IMR-90 (cell line): ENCODE data around the gene CFAP70. TPM values are rescaled to one million over a fixed set of nuclear protein-coding genes. Genes with fewer than 3 reads are reported as not detected.

Source experiments
- ATAC-seq: fragments of 200-7000 bp; cut with Tn5 transposase; 2 replicates; pipeline ENCODE4 v1.9.1; 2020; ENCODE audit warnings: low read depth, mild to moderate bottlenecking, moderate library complexity
- BruUV-seq: library from RNA; stranded (reverse); fragments of 400-500 nt; replicated peaks from 2 replicates; lab custom pipeline; 2021; lab: Mats Ljungman, UMichigan
- CTCF ChIA-PET: fragments of 300-600 bp; formaldehyde crosslinking; extraction: SDS; loops from one replicate; lab custom pipeline; 2021; ENCODE audit warnings: antibody characterized with exemption; lab: Yijun Ruan, JAX
- POLR2A ChIA-PET: fragments of 300-600 bp; sonication (Branson Sonifier 250); formaldehyde crosslinking; loops from one replicate; lab custom pipeline; 2022; ENCODE audit warnings: antibody characterized with exemption; ENCODE audit not compliant: unreplicated experiment; lab: Charles Lee
- DNase-seq: peaks from one replicate; pipeline ENCODE4 v3.0.0; 2013
- H2AFZ ChIP-seq: replicated peaks from 2 replicates; pipeline ENCODE3; 2013; ENCODE audit warnings: low read length, mild to moderate bottlenecking; ENCODE audit not compliant: poor library complexity
- H2AK5ac ChIP-seq: 2 replicates; pipeline ENCODE4 v1.6.1; 2013; ENCODE audit warnings: low read depth, low read length, inconsistent platforms
- H2AK9ac ChIP-seq: replicated peaks from 2 replicates; pipeline ENCODE3; 2013; ENCODE audit warnings: mild to moderate bottlenecking, low read depth, low read length, moderate library complexity; ENCODE audit not compliant: poor library complexity
- H2BK120ac ChIP-seq: 2 replicates; pipeline ENCODE4 v1.6.1; 2013; ENCODE audit warnings: low read depth, low read length, inconsistent platforms
- H2BK15ac ChIP-seq: 3 replicates; pipeline ENCODE4 v1.6.1; 2013; ENCODE audit warnings: low read depth, low read length, inconsistent platforms
- H2BK20ac ChIP-seq: 2 replicates; pipeline ENCODE4 v1.6.1; 2013; ENCODE audit warnings: low read depth, mild to moderate bottlenecking, inconsistent platforms, low read length, moderate library complexity
- H2BK5ac ChIP-seq: 2 replicates; pipeline ENCODE4 v1.6.1; 2013; ENCODE audit warnings: mild to moderate bottlenecking, low read depth, low read length, inconsistent platforms; ENCODE audit not compliant: poor library complexity, severe bottlenecking
- H3K14ac ChIP-seq: replicated peaks from 2 replicates; pipeline ENCODE4 v1.6.1; 2013; ENCODE audit warnings: low read depth, low read length, inconsistent platforms
- H3K18ac ChIP-seq: 2 replicates; pipeline ENCODE4 v1.6.1; 2013; ENCODE audit warnings: low read depth, low read length, control low read depth
- H3K23ac ChIP-seq: 2 replicates; pipeline ENCODE4 v1.6.1; 2013; ENCODE audit warnings: low read depth, low read length, inconsistent platforms
- H3K27ac ChIP-seq: 2 replicates; pipeline ENCODE4 v1.5.1; 2013; ENCODE audit warnings: mild to moderate bottlenecking, control low read depth, low read length; ENCODE audit not compliant: insufficient read depth
- H3K27me3 ChIP-seq: 2 replicates; pipeline ENCODE4 v1.6.1; 2013; ENCODE audit warnings: low read length; ENCODE audit not compliant: control insufficient read depth, insufficient read depth
- H3K36me3 ChIP-seq: 2 replicates; pipeline ENCODE4 v1.6.1; 2013; ENCODE audit warnings: low read length, mixed read lengths; ENCODE audit not compliant: control insufficient read depth, insufficient read depth
- H3K4ac ChIP-seq: 2 replicates; pipeline ENCODE4 v1.6.1; 2013; ENCODE audit warnings: low read depth, low read length, inconsistent platforms
- H3K4me1 ChIP-seq: 2 replicates; pipeline ENCODE4 v1.6.1; 2013; ENCODE audit warnings: low read length, mixed read lengths; ENCODE audit not compliant: control insufficient read depth, insufficient read depth
- H3K4me2 ChIP-seq: 2 replicates; pipeline ENCODE4 v1.6.1; 2013; ENCODE audit warnings: low read depth, mild to moderate bottlenecking, control low read depth, low read length, moderate library complexity
- H3K4me3 ChIP-seq: 2 replicates; pipeline ENCODE4 v1.5.1; 2013; ENCODE audit warnings: low read depth, mild to moderate bottlenecking, control low read depth, low read length, moderate library complexity; ENCODE audit not compliant: insufficient read depth
- H3K56ac ChIP-seq: 2 replicates; pipeline ENCODE4 v1.6.1; 2013; ENCODE audit warnings: low read length, inconsistent platforms; ENCODE audit not compliant: insufficient read depth; ENCODE audit errors: extremely low read depth
- H3K79me1 ChIP-seq, 2 experiments: 2 replicates each; pipeline ENCODE4 v1.6.1; 2013; ENCODE audit warnings: low read length in 2 of 2, inconsistent platforms in 1 of 2, low read depth in 1 of 2
- H3K9ac ChIP-seq: 2 replicates; pipeline ENCODE4 v1.6.1; 2013; ENCODE audit warnings: low read depth, low read length, control low read depth
- H3K9me1 ChIP-seq: 2 replicates; pipeline ENCODE4 v1.6.1; 2013; ENCODE audit warnings: low read length, inconsistent platforms; ENCODE audit not compliant: insufficient read depth
- H3K9me3 ChIP-seq: 2 replicates; pipeline ENCODE4 v1.6.1; 2013; ENCODE audit warnings: low read length; ENCODE audit not compliant: control insufficient read depth, insufficient read depth
- H4K20me1 ChIP-seq: 2 replicates; pipeline ENCODE4 v1.6.1; 2013; ENCODE audit warnings: low read length, inconsistent platforms; ENCODE audit not compliant: insufficient read depth
- H4K5ac ChIP-seq: 2 replicates; pipeline ENCODE4 v1.6.1; 2013; ENCODE audit warnings: mild to moderate bottlenecking, low read depth, low read length, control low read depth
- H4K8ac ChIP-seq, 2 experiments: 2 replicates each; pipeline ENCODE4 v1.6.1; 2013; ENCODE audit warnings: low read depth in 2 of 2, low read length in 2 of 2, control low read depth in 1 of 2, inconsistent platforms in 1 of 2
- H4K91ac ChIP-seq: 2 replicates; pipeline ENCODE4 v1.6.1; 2013; ENCODE audit warnings: low read depth, low read length, inconsistent platforms; ENCODE audit not compliant: insufficient read depth
- ELK1 ChIP-seq: fragments of 150-350 bp; IDR thresholded peaks from 2 replicates; pipeline ENCODE4 v1.6.1; 2016; ENCODE audit warnings: low read depth, mild to moderate bottlenecking, low read length, moderate library complexity, borderline replicate concordance
- RCOR1 ChIP-seq: IDR thresholded peaks from 2 replicates; pipeline ENCODE4 v1.6.1; 2012; ENCODE audit warnings: mild to moderate bottlenecking, low read length, improper control_type of control experiment; ENCODE audit not compliant: insufficient replicate concordance
- USF2 ChIP-seq: fragments of 150-350 bp; IDR thresholded peaks from 2 replicates; pipeline ENCODE4 v1.6.1; 2017; ENCODE audit warnings: mild to moderate bottlenecking, antibody characterized with exemption, low read length, low read depth
- WGBS, 2 experiments: methylation state at CpG; one replicate each; pipeline versions ENCODE4 v1.1.5 to v1.1.7; 2013; ENCODE audit warnings: missing lambda C conversion rate in 2 of 2; ENCODE audit not compliant: insufficient read length in 1 of 2; ENCODE audit errors: extremely low coverage in 2 of 2; 5-methylcytosine and 5-hydroxymethylcytosine counted together
- dilution Hi-C: fragments of 300-500 bp; cut with HindIII; formaldehyde crosslinking; loops from one replicate; pipeline ENCODE4 v1.14.3; 2018; ENCODE audit warnings: low sequenced_read_pairs; ENCODE audit not compliant: unreplicated experiment
- in situ Hi-C: fragments of 300-500 bp; cut with MboI; formaldehyde crosslinking; loops from 3 replicates; pipeline ENCODE4 v1.14.3; 2019; ENCODE audit warnings: low sequenced_read_pairs, inconsistent platforms, mixed read lengths
- intact Hi-C: fragments of 100-400 bp; cut with micrococcal nuclease; formaldehyde crosslinking; loops from 2 replicates; pipeline ENCODE4 v1.10.0; 2022
- polyA plus RNA-seq, 3 experiments: library from polyadenylated mRNA; depleted of rRNA; stranded (reverse); fragments of >200 nt; gene quantifications; 2 replicates each; pipeline ENCODE4 v1.2.3, GENCODE V29; 2012; ENCODE audit warnings: low replicate concordance in 1 of 3
- total RNA-seq: library from RNA; depleted of rRNA; stranded (reverse); fragments of >200 nt; gene quantifications from 2 replicates; pipeline ENCODE4 v1.2.3, GENCODE V29; 2012

The CFAP70 gene
- total and polyA plus RNA-seq, 2 of the 4 experiments (the other 2 are of a cell fraction): 0.15 to 0.18 TPM

- no peak overlapping the region for H3K4me3 ChIP-seq
- no peaks in the 10 kb centered on the region for H3K79me1 ChIP-seq
- H3K4ac ChIP-seq: no peak overlapping the region
- H3K9me1 ChIP-seq: no peaks in the 10 kb centered on the region
- H2AK5ac ChIP-seq: no peak overlapping the region
- no peaks in the 10 kb centered on the region for H3K4me1 ChIP-seq
- no peak overlapping the region for H3K14ac ChIP-seq
- no peak overlapping the region for H2BK5ac ChIP-seq
- TF ChIP-seq ELK1 (no peak), RCOR1 (no peak), USF2 (no peak)
- H3K9ac ChIP-seq: no peak overlapping the region
- no peaks in the 10 kb centered on the region for H4K20me1 ChIP-seq
- no peak for ATAC-seq
- peaks cover 5% of the 10 kb centered on the region for H3K27me3 ChIP-seq
- no peak overlapping the region for H2AFZ ChIP-seq
- H3K4me2 ChIP-seq: no peak overlapping the region
- H3K18ac ChIP-seq: no peak overlapping the region
- H3K9me3 ChIP-seq: no peaks in the 10 kb centered on the region
- no peak overlapping the region for H4K91ac ChIP-seq
- no peak overlapping the region for H4K5ac ChIP-seq
- H3K23ac ChIP-seq: no peak overlapping the region
- H2AK9ac ChIP-seq: no peak overlapping the region
- no peak overlapping the region for H3K56ac ChIP-seq
- no peak overlapping the region for H2BK120ac ChIP-seq
- intact Hi-C loops (loop anchor here (10.0 kb wide), 1 partner anchor 144 kb away; no protein-coding TSS in a partner anchor), dilution Hi-C loops (no loop called here), in situ Hi-C loops (no loop called here)
- no peak overlapping the region for H4K8ac ChIP-seq
- H3K36me3 ChIP-seq: no peaks in the 10 kb centered on the region
- no peak overlapping the region for H2BK15ac ChIP-seq
- BruUV-seq: no TSS peak
- no peak overlapping the region for H2BK20ac ChIP-seq
- WGBS, 2 experiments: 0% methylated on average over 1 of the region's 8 CpGs; no CpG with 5 or more reads in 1 of the 2 experiments
- no peak for DNase-seq
- no peak overlapping the region for H3K27ac ChIP-seq
- POLR2A ChIA-PET: no interaction called here
- CTCF ChIA-PET: no interaction called here
These were observed 19.8 kb downstream of the CFAP70 start for GRCh38 chr10:73338801-73339368.
